Fibroblast of the aortic adventitia (primary cell): ENCODE results near the gene SPP1. TPM values are rescaled to one million over a fixed set of nuclear protein-coding genes. Genes with fewer than 3 reads are reported as not detected.
"Not testable (repeated sequence)": the region's sequence is repeated elsewhere in the genome, so short reads cannot be mapped to it uniquely, and the experiment has no call there.

Experiments
- DNase-seq: peaks from one replicate; pipeline ENCODE4 v3.0.0-alpha.2; 2010; ENCODE audit warnings: low read depth
- H3K4me3 ChIP-seq: 2 replicates; pipeline ENCODE4 v1.5.1; 2011; ENCODE audit warnings: low read depth, mild to moderate bottlenecking, control low read depth, low read length, moderate library complexity
- CTCF ChIP-seq: IDR thresholded peaks from 2 replicates; pipeline ENCODE4 v1.5.1; 2011; ENCODE audit warnings: mild to moderate bottlenecking, low read length, control low read depth, inconsistent platforms; ENCODE audit not compliant: insufficient read depth
- total RNA-seq: library from RNA; depleted of rRNA; stranded (reverse); fragments of >200 nt; gene quantifications from 2 replicates; pipeline ENCODE4 v1.2.3, GENCODE V29; 2012; ENCODE audit warnings: low replicate concordance

SPP1 gene
- total RNA-seq, 1 donor: 0.72 TPM

- no peak overlapping the region for H3K4me3 ChIP-seq
- no peak for DNase-seq
- TF ChIP-seq CTCF: no peak
Observed at GRCh38 chr4:87934973-87935372, 40.5 kb upstream of the SPP1 start.

DNA sequence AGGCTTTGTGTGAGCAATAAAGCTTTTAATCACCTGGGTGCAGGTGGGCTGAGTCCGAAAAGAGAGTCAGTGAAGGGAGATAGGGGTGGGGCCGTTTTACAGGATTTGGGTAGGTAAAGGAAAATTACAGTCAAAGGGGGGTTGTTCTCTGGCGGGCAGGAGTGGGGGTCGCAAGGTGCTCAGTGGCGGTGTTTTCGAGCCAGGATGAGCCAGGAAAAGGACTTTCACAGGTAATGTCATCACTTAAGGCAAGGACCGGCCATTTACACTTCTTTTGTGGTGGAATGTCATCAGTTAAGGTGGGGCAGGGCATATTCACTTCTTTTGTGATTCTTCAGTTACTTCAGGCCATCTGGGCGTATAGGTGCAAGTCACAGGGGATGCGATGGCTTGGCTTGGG is 39.6 kb upstream of the SPP1 start:
- not testable (repeated sequence) for DNase-seq, H3K4me3 ChIP-seq

DNA sequence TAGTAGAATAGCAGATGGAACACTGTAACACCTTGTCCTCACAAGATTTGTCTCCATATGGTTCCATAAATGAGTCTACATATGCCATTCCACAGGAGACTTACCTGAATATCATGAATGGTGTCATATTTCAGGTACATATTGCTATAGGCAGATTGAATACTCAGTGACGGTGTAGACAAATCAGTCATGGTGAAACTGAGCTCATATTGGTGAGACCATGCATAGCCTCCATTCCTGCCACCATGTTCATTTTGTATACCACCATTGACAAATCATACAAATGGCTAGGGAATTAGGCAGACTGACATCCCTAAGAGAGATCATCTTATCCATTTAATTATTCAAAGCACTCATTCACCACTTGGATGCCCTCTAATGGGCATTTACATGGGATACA is 38.0 kb upstream of the SPP1 start:
- no peak overlapping the region for H3K4me3 ChIP-seq
- no peak for DNase-seq
- no peak for TF ChIP-seq CTCF

GRCh38 chr4:87938746-87939145 is 36.8 kb upstream of the SPP1 start:
- H3K4me3 ChIP-seq: no peak overlapping the region
- no peak for DNase-seq
- TF ChIP-seq CTCF: no peak

DNA sequence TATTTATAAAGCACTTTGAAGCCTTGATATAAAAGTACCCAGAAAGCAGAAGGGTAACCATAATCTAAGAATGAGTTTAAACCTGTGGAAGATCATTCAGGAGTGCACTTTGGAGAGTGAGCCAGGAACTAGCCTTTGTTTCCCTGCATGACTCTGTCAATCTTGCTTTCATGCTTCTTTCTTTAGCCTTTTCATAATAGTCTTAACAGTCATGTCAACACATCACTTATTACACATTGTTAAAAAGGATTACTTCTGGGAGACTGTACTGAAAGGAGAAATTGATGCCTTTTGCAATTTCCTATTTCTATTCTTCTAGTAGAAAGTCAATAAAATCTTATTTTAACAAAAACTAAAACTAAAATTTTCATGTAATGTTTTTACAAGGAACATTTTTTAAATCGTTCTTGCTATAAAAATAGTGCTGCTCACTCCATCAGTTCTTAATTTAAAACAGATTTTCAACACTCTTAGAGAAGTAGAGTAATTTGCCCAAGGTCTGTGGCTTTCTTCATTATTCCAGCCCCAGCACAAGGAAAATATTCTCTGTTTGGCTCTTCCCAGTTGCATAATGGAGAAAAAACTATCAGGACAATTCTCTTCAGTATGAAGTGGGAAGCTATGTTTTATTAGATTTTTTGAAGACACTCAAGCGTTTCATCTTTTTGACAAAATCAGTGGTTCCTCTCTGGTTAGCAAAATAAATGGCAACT is 35.4 kb upstream of the SPP1 start:
- DNase-seq: peak; percentile 9
- H3K4me3 ChIP-seq: no peak overlapping the region
- TF ChIP-seq CTCF: no peak

- DNase-seq, H3K4me3 ChIP-seq: not testable (repeated sequence)
Observed at GRCh38 chr4:87940809-87941208, 34.7 kb upstream of the SPP1 start.

DNA sequence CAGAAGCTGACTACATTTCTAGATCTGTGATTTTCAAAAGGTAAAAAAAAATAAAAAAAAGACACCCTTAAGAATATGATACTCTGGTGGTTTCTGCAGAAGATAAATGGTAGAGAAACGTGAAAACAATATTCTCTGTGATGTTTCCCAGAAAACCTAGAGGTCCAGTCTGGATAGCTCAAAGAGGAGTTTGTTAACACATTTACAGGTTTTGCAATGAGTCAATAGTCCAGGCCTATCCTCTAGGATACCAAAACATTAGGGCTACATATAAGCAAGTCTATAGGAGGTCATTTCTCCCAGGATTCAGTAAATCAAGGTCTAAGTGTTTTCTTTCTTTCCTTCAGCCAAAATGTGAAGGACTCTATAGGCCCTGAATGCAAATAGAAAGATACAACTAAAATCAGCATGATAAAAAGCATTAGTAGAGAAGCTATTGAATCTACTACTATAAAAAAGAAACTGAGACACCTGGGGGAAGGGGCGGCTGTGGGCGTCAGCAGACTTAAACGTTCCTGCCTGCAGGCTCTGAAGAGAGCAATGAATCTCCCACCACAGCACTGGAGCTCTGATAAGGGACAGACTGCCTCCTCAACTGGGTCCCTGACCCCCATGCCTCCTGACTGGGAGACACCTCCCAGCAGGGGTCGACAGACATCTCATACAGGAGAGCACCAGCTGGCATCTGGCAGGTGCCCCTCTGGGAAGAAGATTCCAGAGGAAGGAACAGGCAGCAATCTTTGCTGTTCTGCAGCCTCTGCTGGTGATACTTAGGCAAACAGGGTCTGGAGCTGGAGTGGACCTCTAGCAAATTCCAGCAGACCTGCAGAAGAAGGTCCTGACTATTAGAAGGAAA is 33.7 kb upstream of the SPP1 start:
- no peak for DNase-seq
- no peak for TF ChIP-seq CTCF
- H3K4me3 ChIP-seq: no peak overlapping the region
